Muscle of back (tissue), 11 donors: ENCODE results near the gene KMT5C. TPM values are rescaled to one million over a fixed set of nuclear protein-coding genes. Genes with fewer than 3 reads are reported as not detected.
A peak's percentile ranks its signal among the peaks of the same experiment; 100 is the strongest.

Experiments
- DNase-seq, 3 donors: peaks; one replicate each; pipeline versions ENCODE4 v3.0.0 to v3.0.0-alpha.2; 2013
- polyA plus RNA-seq, 10 donors: library from polyadenylated mRNA; unstranded; fragments of 120-200 nt; gene quantifications; one replicate each; pipeline ENCODE4 v1.2.1, GENCODE V29; 2013; ENCODE audit not compliant: insufficient read length in 10 of 10

KMT5C gene
- polyA plus RNA-seq, 10 donors, result 12.8 to 29.0 (median 18.0) TPM

DNA sequence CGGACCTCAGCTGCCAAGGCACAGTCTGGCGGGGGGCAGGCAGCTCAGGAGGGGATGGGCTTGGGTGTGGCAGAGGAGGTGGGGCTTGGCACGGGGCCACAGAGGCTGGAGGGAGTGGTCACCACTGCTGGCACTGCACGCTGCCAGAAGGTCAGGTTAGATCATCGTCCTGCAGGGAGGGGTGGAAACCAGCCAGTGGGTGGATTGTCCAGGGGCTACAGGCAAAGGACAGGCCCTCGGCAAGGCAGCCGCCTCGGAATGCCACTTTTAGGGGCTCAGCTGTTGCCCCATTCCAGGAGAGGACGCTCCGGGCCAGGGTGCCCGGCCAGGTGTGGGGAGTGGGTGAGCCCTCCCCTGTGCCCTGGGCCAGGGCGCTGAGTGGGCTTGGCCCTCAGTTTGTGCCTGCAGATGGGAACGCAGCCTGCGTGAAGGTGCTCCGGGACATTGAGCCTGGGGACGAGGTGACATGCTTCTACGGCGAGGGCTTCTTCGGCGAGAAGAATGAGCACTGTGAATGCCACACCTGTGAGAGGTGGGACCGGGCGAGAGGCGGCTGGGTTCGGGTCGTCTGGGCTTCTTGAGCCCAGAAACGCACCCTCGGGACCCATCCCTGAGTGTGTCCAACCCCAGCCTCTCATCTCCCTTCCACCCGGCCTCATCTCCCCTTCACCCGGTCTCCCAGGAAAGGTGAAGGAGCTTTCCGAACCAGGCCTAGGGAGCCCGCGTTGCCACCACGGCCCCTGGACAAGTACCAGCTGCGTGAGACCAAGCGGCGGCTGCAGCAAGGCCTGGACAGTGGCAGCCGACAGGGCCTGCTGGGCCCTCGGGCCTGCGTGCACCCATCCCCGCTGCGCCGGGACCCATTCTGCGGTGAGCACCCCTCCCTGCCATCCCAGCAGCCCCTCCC is 6.4 kb downstream of the KMT5C start:
- peak; percentile 52 to 75 (median 63) for DNase-seq

DNA sequence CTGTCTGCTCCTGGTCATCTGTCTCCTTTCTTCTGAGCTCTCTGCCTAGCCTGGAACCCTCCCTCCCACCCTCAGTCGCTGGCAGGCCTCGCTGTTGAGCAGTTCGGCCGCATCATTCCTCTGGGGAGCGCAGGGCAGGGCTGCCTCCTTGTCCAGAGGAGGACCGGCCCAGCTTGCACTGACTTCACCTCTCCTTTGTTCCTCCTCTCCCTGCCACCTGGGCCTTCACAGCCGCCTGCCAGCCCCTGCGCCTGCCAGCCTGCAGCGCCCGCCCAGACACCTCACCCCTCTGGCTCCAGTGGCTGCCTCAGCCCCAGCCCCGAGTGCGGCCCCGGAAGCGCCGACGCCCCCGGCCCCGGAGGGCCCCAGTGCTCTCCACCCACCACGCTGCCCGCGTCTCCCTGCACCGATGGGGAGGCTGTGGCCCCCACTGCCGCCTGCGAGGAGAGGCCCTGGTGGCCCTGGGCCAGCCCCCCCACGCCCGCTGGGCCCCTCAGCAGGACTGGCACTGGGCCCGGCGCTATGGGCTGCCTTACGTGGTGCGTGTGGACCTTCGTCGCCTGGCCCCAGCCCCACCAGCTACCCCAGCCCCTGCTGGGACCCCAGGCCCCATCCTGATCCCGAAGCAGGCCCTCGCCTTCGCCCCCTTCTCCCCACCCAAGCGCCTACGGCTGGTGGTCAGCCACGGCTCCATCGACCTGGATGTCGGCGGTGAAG is 7.2 kb downstream of the KMT5C start:
- peak in 1 of 3 donors; percentile 36 for DNase-seq

DNA sequence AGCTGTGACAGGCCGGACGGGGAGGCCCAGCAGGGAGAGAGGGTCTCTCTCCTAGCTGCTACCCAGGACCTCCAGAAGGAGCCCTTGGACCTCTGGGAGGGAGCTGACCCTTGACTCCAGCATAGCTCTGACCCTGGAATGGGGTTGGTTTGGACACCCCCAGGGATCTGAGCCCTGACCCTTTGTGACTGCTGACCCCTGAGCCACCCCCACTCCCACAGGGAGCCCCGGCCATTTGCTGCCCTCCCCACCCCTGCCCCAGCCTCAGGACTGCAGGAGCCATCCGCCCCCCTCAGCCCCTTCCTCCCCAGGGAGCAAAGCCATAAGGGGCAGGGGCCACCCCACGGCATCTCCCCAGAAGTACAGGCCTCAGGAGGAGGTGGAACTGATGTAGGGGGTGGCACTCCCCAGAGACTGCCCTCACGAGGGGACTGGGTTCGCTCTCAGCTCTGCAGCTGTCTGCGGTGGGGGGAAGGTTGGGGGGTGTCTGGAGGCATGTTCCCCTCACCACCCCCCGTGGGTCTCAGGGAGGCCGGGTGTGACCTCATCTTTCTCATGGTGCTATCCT is 7.8 kb downstream of the KMT5C start:
- no peak for DNase-seq

DNA sequence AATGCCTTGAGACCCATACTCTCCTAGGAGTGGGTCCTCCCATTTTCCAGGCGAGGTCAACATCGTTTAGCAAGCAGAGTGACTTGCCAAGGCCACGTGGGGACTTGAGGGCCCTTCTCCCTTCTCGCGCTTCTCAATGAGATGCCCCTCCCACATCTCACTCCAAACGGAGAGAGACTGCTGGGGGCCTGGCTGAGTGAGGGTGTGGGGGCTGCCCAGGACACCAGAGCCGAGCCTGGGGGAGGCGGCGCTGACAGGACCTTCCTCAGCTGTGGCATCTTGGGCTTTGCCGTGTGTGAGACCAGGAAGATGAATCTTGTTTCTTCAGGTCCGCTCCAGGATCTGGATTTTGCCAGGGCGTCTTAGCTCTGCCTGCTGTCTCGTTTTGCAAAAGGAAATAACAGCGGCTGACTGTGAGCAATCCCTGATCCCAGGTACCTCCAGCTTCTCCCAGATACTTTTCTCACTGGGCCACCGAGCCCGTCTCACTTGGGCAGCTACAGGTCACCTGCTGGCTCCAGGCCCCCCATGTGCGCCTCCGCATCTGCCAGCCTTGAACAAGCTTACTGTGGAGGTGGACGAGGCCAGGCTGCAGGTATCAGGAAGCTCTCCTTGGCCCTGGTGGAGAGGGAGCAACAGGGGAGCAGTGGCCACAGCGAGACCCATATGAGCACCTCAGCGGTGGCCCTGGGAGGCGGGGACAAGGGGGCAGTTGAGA is 8.8 kb downstream of the KMT5C start:
- peak in 1 of 3 donors; percentile 49 for DNase-seq

DNA sequence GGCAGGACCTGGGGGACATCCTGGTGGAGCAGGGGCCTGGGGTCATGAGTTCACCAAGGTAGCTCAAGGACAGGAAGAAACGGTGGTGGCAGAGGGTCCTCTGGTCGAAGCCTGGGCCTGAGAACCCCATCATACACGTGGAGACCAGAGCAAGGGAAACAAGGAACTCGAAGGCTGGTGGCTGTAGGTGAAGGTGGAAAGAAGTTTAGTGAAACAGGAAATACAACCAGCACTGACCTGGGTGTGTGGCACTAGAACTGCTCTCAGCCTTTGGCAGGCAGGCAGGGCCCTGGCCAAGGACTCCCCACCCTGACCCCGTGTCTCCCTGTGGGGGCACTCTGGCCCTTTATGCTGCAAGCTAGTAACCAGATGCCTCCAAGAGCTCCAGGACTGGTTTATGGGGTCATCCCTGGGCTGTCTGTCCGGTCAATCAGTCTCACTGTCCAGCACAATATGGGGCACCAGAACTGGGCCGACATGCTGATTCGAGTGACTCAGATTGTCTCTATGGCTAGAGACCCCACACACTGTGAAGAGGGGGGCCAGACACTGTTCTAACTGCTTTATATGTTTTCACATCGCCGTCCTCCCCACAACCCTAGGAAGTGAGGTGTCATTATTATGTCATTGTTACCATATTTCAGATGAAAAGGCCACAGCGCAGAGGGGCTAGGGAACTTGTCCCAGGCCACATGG is 11.1 kb downstream of the KMT5C start:
- DNase-seq, result no peak

DNA sequence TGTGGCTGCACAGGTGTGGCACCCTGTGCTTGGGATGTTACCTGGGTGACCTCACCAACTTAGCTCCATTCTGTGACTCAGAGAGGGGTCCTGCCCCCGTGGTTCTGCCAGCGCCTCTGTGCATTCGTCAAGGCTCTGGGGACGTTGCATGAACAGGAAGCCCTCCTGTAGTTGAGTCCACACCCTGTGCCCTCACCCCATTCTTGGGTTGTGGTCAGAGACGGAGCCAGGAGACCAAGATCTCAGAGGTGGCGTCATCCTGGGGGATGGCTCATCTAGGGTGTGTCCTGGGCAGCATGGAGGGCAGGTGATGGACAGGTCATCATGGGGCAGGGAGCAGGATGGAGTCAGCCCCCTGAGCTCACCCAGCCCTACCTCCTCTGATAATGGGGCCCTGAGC is 12.4 kb downstream of the KMT5C start:
- DNase-seq, result no peak

DNA sequence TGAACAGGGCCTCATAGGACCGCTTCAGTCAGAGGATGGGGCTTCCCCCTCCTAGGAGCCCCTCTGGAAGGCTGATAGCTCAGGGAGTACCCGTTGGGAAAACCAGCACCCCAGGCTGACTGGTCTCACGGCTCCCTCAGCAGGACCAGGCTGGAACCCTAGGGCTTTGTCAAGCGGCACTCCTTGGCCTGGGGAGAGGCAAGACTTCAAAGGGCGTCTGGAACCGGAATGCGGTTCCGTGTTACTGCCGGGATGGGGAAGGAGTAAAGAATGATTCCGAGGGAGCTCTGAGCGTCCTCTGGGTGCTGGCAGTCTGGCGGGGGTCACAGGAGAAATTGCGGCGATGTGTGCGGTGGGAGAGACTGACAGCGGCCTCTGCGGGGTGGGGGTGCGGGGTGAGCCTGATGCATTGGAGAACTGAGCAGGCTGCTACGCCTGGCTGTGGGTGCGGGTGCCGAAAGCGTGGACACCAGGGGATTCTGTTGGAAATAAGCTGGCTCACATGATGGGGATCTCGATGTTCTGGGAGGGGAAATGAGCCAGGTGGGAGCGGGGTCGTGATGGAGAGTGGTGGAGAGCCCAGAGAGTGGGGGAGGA is 13.0 kb downstream of the KMT5C start:
- DNase-seq, result no peak

DNA sequence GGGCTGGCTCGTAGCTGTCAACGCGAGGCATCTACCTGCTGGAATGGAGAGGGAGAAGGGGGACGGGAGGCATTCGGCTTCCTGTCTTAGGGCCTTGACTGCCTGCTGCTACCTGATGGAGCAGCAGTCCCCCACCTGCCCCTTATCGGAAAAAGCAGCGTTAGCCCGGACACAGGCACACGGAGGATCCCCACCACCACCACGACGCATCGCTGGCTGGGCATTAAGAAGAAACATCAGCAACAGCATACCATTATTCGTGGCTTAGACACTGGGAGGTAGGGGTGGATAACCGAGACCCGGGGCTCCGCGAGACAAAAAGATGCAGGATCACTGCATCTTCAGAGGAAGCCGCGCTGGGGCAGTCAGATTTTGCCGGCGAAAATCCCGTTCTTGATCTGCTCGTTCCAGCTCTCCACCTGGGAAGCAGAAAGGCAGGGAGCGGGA is 13.7 kb downstream of the KMT5C start:
- no peak for DNase-seq

DNA sequence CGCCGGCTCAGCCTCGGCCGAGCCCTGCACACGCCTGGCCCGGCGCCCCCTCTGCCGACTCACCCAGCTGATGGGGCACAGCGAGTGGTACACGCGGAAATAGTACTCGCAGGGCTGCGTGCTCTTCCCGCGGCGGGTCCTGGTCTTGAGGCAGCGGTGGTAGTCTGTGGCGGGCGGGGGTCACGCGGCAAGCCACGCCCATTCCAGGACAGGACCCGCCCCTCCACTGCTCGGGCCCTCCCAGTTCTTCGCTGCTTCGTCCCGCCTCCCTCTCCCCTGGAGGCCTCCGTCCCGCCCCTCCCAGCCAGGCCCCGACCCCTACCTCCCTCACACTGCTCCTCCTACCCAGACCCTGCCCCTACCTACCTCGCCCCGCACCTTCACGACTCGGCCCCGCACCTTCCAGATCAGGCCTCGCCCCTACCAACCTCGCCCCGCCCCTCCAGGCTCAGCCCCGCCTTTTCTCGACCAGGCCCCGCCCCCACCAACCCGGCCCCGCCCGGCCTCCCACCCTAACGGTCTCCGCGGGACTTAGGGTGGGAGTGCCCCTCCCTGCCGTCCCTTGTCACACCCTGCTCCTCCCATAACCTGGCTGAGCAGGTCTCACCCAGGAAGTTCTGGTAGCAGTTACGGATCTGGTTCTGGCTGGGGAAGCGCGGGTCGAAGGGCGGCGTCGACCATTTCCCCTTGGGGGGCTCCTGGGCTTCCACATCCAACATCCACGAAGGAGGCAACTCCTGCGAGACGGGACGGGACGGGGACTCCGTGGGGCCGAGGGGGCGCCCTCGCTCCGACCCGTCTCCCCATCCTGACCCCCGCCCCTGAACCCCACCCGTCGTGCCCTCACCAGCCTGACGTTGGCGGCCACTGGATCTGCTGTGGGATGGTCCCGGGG is 14.4 kb downstream of the KMT5C start:
- peak in 1 of 3 donors; percentile 63 for DNase-seq

DNA sequence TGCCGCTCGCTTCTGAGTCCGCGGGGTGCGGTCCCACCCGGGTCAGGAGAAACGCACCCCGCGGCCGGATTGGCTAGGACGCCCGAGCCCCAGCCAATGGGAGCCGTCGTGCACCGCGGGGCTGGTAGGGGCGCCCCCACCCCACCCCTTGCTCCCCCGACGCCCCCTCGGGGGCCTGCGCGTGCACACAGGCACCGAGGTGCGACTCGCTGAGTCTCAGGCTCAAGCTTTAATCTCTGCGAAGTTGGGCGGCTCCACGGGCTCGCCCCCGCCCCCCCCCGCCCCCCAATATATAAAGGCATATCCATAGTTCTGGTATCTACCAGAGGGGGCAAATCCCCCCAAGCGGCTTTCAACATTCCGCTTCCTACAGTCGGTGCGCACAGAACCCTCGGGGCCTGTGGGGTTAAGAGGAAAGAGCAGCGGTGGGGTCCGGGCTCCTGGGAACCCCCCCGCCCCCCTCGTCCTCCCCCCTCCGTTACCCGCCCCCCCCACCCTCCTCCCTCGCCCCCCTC is 15.1 kb downstream of the KMT5C start, which contains the start of gene COX6B2:
TSS of gene COX6B2 (minus strand) at position 22 of the 515 bp plus-strand sequence. CDS start 198 bp downstream, outside the sequence.
- no peak for DNase-seq

DNA sequence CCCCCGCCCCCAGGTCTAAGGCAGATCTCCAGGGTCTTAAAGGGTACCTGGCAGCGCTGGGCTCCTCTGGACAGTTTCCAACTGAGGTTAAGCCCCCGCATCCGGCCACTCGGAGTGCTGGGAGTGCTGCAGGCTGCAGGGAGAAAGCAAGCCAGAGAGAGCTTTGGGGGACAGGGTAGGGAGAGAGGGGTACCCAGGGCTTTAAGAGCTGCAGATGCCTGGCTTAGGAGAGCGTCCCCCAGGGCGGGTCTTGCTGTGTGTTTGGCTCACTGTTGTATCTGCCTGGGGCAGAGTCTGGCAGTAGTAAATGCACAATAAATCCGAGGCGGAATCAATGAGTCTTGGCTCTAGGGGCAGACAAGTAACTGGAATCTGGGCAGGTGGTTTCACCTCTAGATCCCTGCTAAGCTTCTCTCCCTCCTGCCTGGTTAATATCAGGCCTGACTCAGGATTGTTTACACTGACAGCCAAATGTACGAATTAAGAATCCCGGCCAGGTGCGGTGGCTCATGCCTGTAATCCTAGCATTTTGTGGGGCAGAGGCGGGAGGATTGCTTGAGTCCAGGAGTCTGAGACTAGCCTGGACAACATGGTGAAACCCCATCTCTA is 15.6 kb downstream of the KMT5C start:
- no peak for DNase-seq

DNA sequence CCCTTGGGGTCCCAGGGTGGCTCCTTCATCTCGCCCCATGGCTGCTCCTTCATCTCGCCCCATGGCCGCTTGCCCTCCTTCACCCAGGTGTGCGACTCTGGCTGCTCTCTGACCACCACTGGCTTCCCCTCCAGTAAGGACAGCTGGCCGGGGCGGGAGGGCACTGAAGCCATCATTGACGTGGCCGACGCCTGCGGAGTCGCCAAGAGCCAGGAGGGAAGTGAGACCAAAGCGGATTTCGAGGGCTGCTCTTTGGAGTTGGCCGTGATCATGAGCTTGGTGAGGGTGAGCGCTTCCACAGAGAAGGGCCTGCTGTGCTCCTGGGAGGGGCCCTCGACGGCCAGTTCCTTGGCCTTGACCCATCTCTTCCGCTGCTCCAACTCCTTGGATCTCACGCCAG is 18.8 kb downstream of the KMT5C start:
- no peak for DNase-seq

DNA sequence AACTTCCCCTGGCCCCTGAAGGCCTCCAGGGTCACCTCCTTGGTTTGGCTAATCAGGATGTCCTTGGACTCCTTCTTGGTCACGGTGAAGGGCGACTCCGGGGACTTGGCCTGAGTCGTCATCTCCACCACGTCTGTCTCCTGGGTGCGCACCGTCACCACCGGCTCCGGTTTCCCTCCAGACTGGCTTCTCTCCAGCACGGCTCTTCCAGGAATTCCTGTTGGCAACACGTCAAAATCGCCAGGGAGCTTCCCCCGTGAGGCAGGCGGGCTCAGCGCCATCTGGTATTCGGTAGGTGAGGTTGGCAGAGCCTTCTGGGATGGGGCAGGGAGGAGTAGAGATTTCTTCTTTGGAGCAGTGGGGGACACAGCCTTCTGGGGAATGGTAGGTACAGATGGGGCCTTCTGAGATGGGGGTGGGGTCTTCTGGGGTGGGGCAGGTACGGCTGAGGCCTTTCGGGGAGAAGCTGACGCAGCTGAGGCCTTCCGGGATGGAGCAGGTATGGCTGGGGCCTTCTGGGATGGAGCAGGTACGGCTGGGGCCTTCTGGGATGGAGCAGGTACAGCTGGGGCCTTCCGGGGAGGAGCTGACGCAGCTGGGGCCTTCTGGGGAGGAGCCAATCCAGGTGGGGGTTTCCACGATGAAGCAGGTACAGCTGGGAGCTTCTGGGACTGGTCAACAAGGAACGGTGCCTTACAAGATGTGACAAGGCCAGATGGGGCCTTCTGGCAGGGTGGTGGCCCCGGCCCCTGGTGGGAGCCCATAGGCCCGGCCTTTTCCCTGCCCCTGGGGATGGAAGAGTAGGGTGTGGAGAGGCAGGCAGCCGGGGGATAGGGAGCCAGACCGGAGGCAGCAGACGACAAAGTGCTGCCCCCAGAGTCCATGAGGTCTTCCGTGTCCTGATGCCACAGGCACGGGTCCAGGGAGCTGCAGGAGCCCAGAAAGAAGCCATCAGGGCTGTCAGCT is 19.6 kb downstream of the KMT5C start:
- no peak for DNase-seq

DNA sequence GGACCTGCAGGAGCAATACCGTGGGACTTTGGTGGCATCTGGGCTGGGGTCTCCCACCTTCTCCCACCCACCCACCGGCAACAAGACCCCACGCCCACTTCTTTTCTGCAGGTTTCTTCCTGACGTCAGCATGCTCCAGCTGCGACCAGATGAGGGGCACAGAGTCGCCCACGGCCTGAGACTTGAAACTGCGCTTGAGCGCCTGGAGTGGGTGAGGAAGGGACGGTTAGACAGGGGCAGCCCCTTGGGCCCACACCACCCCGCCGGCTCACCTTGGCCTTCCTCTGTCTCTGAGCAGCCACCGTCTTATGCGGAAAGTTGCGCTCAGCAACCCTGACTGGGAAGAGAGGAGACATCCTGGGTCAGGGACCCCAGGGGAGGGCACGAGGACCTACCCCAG is 21.2 kb downstream of the KMT5C start:
- no peak for DNase-seq

DNA sequence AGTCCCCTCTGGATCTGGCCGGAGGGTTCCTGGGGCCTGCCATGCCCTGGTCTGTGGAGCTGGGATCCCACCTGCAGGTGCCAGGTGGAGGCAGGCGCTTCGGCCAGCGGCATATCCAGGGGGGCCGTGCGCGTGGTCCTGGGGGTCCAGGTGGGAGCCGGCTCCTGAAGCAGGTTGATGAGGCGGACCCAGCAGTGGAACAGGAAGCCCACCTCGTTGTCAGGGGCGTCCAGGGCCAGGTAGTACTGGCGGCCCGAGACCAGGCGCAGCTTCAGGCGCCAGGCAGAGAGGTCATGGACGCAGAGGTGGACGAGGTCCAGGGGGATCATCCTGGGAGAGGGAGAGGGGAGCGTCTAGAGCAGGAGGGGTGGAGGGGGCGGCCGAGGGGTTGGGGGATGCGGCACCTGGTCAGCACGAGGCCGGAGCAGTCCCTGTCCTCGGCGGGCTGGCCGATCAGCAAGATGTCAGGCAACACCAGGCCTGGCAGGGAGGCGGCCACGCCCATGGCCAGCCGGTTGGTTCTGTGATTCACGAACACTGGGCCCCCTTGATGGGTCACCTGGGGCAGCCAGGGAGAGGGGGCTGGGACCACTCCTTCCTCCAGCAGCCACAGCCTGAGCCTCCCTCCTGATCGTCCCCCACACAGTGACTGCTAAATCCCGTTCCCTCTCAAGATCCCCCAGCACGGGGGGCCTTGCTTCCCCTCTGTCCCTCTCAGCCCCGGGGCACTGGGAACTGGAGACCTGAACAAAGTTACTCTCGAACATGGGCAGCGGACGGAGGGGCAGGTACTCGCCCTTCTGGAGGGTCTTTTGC is 22.7 kb downstream of the KMT5C start:
- DNase-seq, result no peak

DNA sequence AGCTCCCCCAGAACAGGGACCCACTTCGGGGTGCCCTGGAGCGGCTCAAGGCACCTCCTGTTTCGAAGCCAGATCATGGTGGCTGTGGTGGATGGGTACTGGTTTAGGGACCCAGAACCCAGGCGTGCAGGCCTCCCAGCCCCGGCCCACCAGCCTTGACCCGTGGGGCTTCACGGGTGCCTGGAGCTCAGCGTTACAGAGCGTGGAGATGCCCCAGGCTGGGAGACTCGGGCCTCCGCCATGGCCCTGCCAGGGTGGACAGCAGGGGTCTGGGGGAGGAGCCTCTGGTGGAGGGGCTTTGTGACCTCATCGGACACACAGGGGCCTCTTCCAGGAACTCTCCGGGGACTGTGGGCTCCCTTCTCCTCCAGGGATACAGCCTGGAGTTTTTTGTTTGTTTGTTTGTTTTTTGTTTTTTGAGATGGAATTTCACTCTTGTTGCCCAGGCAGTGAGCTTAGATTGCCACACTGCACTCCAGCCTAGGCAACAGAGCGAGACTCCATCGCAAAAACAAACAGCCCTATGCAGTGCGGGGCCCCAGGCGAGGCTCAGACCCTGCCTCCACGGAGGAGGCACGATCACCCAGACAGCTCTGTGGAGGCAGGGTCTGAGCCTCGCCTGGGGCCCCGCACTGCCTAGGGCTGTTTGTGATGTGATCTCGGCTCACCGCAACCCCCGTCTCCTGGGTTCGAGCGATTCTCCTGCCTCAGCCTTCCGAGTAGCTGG is 23.5 kb downstream of the KMT5C start, which contains the start of gene GARIN5B:
TSS of gene GARIN5B (minus strand) at position 271 of the 727 bp plus-strand sequence. CDS start at position 77, 194 bp downstream.
- no peak for DNase-seq
